ENCODE measurements around the gene C22orf23.

DNA sequence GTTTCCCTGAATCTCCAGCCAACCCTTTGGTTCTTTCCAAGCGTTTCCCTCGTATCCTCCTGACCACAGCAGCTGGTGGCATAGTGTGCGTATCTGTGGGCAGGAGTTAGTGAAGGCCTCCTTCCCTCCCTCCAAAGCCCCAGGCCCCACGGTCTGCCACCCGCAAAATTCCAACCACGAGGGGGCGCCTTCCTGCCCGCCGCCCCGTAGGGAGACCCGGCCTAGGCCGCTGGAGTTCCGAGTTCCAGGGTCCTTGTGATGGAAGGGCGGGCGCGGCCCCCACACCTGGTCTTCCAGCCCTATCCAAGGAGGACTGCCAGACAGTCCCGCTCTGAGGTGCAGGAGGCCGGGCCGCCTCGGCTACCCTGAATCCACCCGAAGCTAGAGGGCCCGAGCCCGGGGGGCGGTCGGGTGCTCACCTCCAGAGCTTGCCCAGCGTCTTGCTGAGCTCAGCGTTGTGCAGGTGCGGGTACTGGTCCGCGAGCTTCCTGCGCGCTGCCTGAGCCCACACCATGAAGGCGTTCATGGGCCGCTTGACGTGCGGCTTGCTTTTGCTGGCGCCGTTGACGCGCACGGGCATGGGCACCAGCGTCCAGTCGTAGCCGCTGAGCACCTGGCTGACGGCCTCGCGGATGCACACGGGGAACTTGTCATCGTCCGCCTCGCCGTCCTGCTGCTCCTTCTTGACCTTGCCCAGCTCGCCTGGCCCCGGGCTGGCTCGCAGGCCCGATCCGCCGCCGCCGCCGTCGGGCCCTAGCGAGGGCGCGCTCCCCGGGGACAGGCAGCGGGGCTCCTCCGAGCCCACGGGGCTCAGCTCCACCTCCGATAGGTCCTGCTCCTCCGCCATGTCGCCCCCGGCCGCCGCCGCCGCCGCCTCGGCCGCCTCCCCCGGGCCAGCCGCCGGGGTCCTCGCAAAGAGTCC is 29.8 kb upstream of the C22orf23 start:
- no peak for TF ChIP-seq POLR2AphosphoS5 (IDR thresholded peaks at IDR 0.05; ENCODE audit: control insufficient read depth, insufficient read depth, low read depth, low read length)
- no peak for TF ChIP-seq YY1 (IDR thresholded peaks at IDR 0.05; ENCODE audit: borderline replicate concordance in 1 of 3, control insufficient read depth in 1 of 3, extremely low read depth in 1 of 3, insufficient read depth in 3 of 3, insufficient read length in 1 of 3, insufficient replicate concordance in 2 of 3, low read depth in 1 of 3, low read length in 2 of 3)
- peak; percentile 34 to 50 (median 38) for TF ChIP-seq CTCF (IDR thresholded peaks at IDR 0.05 in 2 of 3, conservative IDR thresholded peaks at IDR 0.05 in 1 of 3; ENCODE audit: insufficient read depth in 2 of 3, low read depth in 1 of 3, low read length in 3 of 3)
- no peak for TF ChIP-seq SPI1 (IDR thresholded peaks at IDR 0.05; ENCODE audit: borderline replicate concordance, low read depth, low read length)
- no peak for TF ChIP-seq BMI1 (IDR thresholded peaks at IDR 0.05; ENCODE audit: low read length)
- TF ChIP-seq PML (IDR thresholded peaks at IDR 0.05; ENCODE audit: low read length), result no peak

Measured in K562 (cell line).